OCI-LY7 (cell line): Measurements from ENCODE around the gene TMEM221. TPM values are rescaled to one million over a fixed set of nuclear protein-coding genes. Genes with fewer than 3 reads are reported as not detected.

Experiments
- BruUV-seq: library from RNA; stranded (reverse); fragments of 400-500 nt; replicated peaks from 2 replicates; lab custom pipeline; 2021; lab: Mats Ljungman, UMichigan
- CTCF ChIA-PET: fragments of 300-600 bp; sonication (Branson Sonifier 250); formaldehyde crosslinking; loops from one replicate; lab custom pipeline; 2022; ENCODE audit warnings: antibody characterized with exemption; ENCODE audit not compliant: unreplicated experiment; lab: Charles Lee
- POLR2A ChIA-PET: fragments of 300-600 bp; sonication (Branson Sonifier 250); formaldehyde crosslinking; loops from one replicate; lab custom pipeline; 2022; ENCODE audit warnings: antibody characterized with exemption; lab: Charles Lee
- DNase-seq: peaks from one replicate; pipeline ENCODE4 v3.0.0-alpha.2; 2015; ENCODE audit warnings: low spot score
- H2AFZ ChIP-seq: fragments of 200-600 bp; sonication (generic), shearing (Covaris generic); 2 replicates; pipeline ENCODE4 v1.6.1; 2014; ENCODE audit warnings: mild to moderate bottlenecking, antibody characterized with exemption, low read length, moderate library complexity
- H3K27ac ChIP-seq: fragments of 200-600 bp; sonication (generic); 2 replicates; pipeline ENCODE4 v1.5.1; 2014; ENCODE audit warnings: mixed run types, low read depth, mild to moderate bottlenecking, moderate library complexity, low read length, inconsistent platforms; ENCODE audit not compliant: poor library complexity, severe bottlenecking
- H3K36me3 ChIP-seq: fragments of 200-600 bp; sonication (generic); 2 replicates; pipeline ENCODE4 v1.6.1; 2014; ENCODE audit warnings: mild to moderate bottlenecking, antibody characterized with exemption, low read length, moderate library complexity, mixed read lengths; ENCODE audit not compliant: insufficient read depth
- H3K4me1 ChIP-seq: fragments of 200-600 bp; sonication (generic); 2 replicates; pipeline ENCODE4 v1.5.1; 2014; ENCODE audit warnings: mild to moderate bottlenecking, low read length; ENCODE audit not compliant: insufficient read depth, poor library complexity, severe bottlenecking
- H3K4me2 ChIP-seq: fragments of 200-600 bp; sonication (generic); 2 replicates; pipeline ENCODE4 v1.6.1; 2014; ENCODE audit warnings: mild to moderate bottlenecking, low read length
- H3K4me3 ChIP-seq: fragments of 200-600 bp; sonication (generic); 2 replicates; pipeline ENCODE4 v1.5.1; 2014; ENCODE audit warnings: mild to moderate bottlenecking, low read depth, low read length; ENCODE audit not compliant: poor library complexity, severe bottlenecking
- H3K79me2 ChIP-seq: fragments of 200-600 bp; sonication (generic); 2 replicates; pipeline ENCODE4 v1.6.1; 2016; ENCODE audit warnings: low read depth, mild to moderate bottlenecking, low read length, moderate library complexity, mixed read lengths; ENCODE audit not compliant: insufficient read depth
- H3K9me2 ChIP-seq: fragments of 200-600 bp; sonication (generic); 2 replicates; pipeline ENCODE4 v1.6.1; 2016; ENCODE audit warnings: mild to moderate bottlenecking, low read length, mixed read lengths; ENCODE audit not compliant: insufficient read depth
- H3K9me3 ChIP-seq: fragments of 200-600 bp; sonication (generic); 2 replicates; pipeline ENCODE4 v1.6.1; 2014; ENCODE audit warnings: mild to moderate bottlenecking, mixed run types, low read length, mixed read lengths
- H4K20me1 ChIP-seq: fragments of 200-600 bp; sonication (generic); 2 replicates; pipeline ENCODE4 v1.6.1; 2014; ENCODE audit warnings: mild to moderate bottlenecking, antibody characterized with exemption, low read length, moderate library complexity, mixed read lengths; ENCODE audit not compliant: insufficient read depth
- EZH2phosphoT487 ChIP-seq: fragments of 200-600 bp; sonication (generic); IDR thresholded peaks from 2 replicates; pipeline ENCODE4 v1.6.1; 2018; ENCODE audit warnings: low read depth, borderline replicate concordance, mild to moderate bottlenecking, mixed run types, antibody characterized with exemption, low read length, moderate library complexity, mixed read lengths
- intact Hi-C: fragments of 100-400 bp; cut with micrococcal nuclease; formaldehyde crosslinking; loops from one replicate; pipeline ENCODE4 v1.10.0; 2022; ENCODE audit not compliant: unreplicated experiment
- total RNA-seq, 2 experiments: library from RNA; depleted of rRNA in 1 of 2; stranded (reverse); fragments of >200 nt in 1 of 2; shearing (Covaris generic) in 1 of 2; gene quantifications; 2 replicates each; pipeline ENCODE4 v1.2.3, GENCODE V29; 2014 to 2022
- TF ChIP-seq, protein P1 (sequence below): fragments of 200-600 bp; sonication (generic); conservative IDR thresholded peaks from 2 replicates; pipeline ENCODE4 v1.5.1; 2014; ENCODE audit warnings: mild to moderate bottlenecking, antibody characterized with exemption, low read length, moderate library complexity, mixed read lengths

The TMEM221 gene
- total RNA-seq, 2 experiments from 2014 or later = not detected

DNA sequence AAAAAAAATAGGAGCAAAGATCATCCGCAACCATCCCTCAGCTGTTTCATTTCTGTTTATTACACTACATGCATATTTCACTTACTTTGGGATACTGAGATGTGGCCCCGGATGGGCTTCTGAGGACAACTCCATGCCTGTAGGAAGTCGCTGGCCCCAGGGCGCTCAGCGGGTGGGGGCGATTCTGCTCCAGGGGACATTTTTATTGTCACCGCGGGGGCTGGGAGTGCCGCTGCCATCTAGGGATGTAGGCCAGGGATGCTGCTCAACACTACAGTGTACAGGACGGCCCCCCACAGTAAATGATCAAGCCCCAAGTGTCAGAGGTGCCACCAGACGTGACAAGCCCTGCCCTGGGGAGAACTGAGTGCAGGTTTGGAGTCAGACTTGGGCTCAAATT is 36.7 kb downstream of the TMEM221 start:
- CTCF ChIA-PET = no interaction called here

DNA sequence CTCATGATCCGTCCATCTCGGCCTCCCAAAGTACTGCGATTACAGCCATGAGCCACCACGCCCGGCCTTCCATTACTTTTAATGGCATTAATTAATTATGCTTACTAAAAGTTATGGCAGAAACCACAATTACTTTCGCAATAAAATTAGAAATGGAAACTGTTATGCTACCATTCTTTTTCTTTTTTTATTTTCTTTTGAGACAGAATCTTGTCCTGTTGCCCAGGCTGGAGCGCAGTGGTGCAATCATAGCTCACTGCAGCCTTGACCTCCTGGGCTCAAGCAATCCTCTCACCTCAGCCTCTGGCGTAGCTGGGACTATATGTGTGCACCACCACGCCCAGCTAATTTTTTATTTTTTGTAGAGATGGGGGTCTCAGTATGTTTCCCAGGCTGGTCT is 38.5 kb downstream of the TMEM221 start:
- Histone ChIP-seq H3K79me2 (peaks cover 50% of the 10 kb centered on the region), H3K9me3 (no peaks in the 10 kb centered on the region), H3K4me2 (peak overlapping the region; percentile 24; the same call in 1 of the 2 replicates), H3K4me3 (no peak overlapping the region), H2AFZ (no peak overlapping the region), H3K27ac (no peak overlapping the region), H3K9me2 (no peaks in the 10 kb centered on the region), H3K36me3 (peaks cover 46% of the 10 kb centered on the region), H4K20me1 (no peaks in the 10 kb centered on the region), H3K4me1 (peaks cover 46% of the 10 kb centered on the region)
- no peak for DNase-seq
- intact Hi-C loops = loop anchor here (5.0 kb wide), 2 partner anchors 57 to 102 kb away; partner anchors contain the start of gene PGLS
- ChIA-PET POLR2A (interaction anchor here (0.6 to 0.7 kb wide), 2 partner anchors 377 to 534 kb away, joined by 4 to 10 read pairs; no protein-coding TSS in a partner anchor), CTCF (interaction anchor here (0.6 to 0.9 kb wide), 2 partner anchors 10 to 1632 kb away, joined by 3 read pairs; partner anchors contain the start of gene MVB12A)
- TF ChIP-seq, protein P1, sequence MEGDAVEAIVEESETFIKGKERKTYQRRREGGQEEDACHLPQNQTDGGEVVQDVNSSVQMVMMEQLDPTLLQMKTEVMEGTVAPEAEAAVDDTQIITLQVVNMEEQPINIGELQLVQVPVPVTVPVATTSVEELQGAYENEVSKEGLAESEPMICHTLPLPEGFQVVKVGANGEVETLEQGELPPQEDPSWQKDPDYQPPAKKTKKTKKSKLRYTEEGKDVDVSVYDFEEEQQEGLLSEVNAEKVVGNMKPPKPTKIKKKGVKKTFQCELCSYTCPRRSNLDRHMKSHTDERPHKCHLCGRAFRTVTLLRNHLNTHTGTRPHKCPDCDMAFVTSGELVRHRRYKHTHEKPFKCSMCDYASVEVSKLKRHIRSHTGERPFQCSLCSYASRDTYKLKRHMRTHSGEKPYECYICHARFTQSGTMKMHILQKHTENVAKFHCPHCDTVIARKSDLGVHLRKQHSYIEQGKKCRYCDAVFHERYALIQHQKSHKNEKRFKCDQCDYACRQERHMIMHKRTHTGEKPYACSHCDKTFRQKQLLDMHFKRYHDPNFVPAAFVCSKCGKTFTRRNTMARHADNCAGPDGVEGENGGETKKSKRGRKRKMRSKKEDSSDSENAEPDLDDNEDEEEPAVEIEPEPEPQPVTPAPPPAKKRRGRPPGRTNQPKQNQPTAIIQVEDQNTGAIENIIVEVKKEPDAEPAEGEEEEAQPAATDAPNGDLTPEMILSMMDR = no peak
- no peak for TF ChIP-seq EZH2phosphoT487
- BruUV-seq = no TSS peak

More for the DNA sequence above, 36.7 kb downstream of the TMEM221 start:
- no peak for TF ChIP-seq EZH2phosphoT487
- TF ChIP-seq, protein P1 = no peak
- Histone ChIP-seq H3K4me1 (peaks cover 46% of the 10 kb centered on the region), H4K20me1 (no peaks in the 10 kb centered on the region), H3K79me2 (peaks cover 37% of the 10 kb centered on the region), H3K4me3 (no peak overlapping the region), H3K9me2 (no peaks in the 10 kb centered on the region), H3K36me3 (peaks cover 56% of the 10 kb centered on the region), H3K4me2 (peak overlapping the region; percentile 64), H2AFZ (no peak overlapping the region), H3K27ac (peak overlapping the region; percentile 85), H3K9me3 (no peaks in the 10 kb centered on the region)
- BruUV-seq = no TSS peak
- DNase-seq = no peak
- POLR2A ChIA-PET = no interaction called here
- intact Hi-C loops = no loop called here

DNA sequence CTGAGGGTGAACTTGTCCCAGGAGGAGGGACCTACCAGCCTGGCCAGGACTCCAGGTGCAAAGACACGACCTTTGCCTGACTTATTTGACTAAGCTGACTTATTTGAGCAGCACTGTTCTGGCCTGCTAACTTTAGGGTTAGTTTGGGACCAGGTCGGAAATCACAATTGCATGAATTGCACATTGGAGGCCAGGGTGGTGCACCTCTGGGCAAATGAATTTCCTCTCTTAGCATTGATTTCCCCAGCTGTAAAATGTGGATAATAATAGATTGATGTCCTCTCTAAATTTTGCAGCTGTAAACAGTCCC is 41.6 kb downstream of the TMEM221 start:
- no peak overlapping the region for H2AFZ ChIP-seq
- H3K4me2 ChIP-seq = peak overlapping the region; percentile 86
- peak overlapping the region; percentile 93 for H3K27ac ChIP-seq
- peaks cover 39% of the 10 kb centered on the region for H3K4me1 ChIP-seq
- intact Hi-C loops = loop anchor here (5.0 kb wide), 2 partner anchors 60 to 105 kb away; partner anchors contain the start of gene PGLS
- BruUV-seq = no TSS peak
- H3K79me2 ChIP-seq = peaks cover 76% of the 10 kb centered on the region
- H3K36me3 ChIP-seq = peaks cover 28% of the 10 kb centered on the region
- TF ChIP-seq, protein P1 = no peak
- TF ChIP-seq EZH2phosphoT487 = no peak
- H3K4me3 ChIP-seq = peak overlapping the region; percentile 90
- 0 out of 2 replicates have a peak, but pooled peaks cover 3% of the 10 kb centered on the region for H4K20me1 ChIP-seq
- ChIA-PET CTCF (no interaction called here), POLR2A (interaction anchor here (0.6 to 2.5 kb wide), 4 partner anchors 11 to 199 kb away, joined by 3 to 13 read pairs (median 4); partner anchors contain the start of gene MVB12A)
- no peaks in the 10 kb centered on the region for H3K9me3 ChIP-seq
- H3K9me2 ChIP-seq = no peaks in the 10 kb centered on the region
- DNase-seq = peak; percentile 68
